ENCODE measurements around the gene STPG1.
A peak's percentile ranks its signal among the peaks of the same experiment; 100 is the strongest.

Gene STPG1

GRCh38 chr1:24392982-24393650, 20.5 kb downstream of the STPG1 start:
- no peak for DNase-seq (ENCODE audit: low spot score)

DNA sequence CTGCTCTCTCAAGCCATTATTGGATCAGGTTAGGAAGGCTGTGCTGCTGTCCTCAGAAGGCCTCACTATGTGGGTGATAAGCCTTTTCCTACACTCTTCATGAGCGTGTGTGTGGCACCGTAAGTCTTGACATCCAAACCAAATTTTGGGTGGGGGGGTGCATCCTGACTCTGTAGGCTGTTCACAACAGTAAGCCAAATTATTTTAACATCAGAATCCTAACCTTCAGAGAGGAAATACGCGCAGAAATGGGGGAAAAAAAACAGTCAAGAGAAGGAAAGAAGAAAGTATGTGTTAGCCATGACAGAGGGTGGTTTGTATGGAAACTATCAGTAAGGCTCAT, 21.0 kb downstream of the STPG1 start:
- no peak for DNase-seq (ENCODE audit: low spot score)

DNA sequence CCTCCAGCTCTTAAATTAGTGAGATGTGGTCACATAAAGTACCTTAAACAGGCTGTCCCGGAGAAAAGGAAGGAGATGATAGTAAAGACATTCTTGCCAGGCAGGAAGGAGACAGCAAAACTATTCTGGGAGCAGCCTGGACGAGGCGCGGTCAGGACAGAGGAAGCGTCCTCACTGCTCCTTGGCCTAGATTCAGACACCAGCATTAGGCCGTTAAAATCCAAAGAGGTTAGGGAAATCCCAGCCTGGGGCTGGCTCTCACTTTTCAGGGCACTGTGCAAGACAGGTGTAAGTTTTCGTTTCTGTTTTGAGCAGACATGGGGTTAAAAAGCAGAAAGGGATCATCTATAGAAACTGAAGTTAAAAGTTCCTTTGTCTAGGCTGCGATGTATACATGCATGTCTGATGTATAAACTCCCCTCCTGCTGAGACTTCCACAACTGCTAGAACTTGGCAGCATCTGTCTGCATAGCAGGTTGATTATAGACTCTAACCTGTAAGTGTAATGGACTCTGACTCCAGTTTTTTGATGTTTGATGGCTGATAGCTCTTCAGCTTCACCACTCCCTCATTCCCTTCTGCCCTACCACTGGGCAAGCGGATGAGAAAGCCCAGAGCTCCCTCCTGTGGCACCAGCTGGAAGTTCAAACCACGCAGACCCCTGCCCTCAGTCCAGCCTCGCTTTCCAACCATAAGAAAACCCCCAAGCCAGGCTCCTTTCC, 21.5 kb downstream of the STPG1 start:
- peak; percentile 57 for DNase-seq (ENCODE audit: low spot score)

DNA sequence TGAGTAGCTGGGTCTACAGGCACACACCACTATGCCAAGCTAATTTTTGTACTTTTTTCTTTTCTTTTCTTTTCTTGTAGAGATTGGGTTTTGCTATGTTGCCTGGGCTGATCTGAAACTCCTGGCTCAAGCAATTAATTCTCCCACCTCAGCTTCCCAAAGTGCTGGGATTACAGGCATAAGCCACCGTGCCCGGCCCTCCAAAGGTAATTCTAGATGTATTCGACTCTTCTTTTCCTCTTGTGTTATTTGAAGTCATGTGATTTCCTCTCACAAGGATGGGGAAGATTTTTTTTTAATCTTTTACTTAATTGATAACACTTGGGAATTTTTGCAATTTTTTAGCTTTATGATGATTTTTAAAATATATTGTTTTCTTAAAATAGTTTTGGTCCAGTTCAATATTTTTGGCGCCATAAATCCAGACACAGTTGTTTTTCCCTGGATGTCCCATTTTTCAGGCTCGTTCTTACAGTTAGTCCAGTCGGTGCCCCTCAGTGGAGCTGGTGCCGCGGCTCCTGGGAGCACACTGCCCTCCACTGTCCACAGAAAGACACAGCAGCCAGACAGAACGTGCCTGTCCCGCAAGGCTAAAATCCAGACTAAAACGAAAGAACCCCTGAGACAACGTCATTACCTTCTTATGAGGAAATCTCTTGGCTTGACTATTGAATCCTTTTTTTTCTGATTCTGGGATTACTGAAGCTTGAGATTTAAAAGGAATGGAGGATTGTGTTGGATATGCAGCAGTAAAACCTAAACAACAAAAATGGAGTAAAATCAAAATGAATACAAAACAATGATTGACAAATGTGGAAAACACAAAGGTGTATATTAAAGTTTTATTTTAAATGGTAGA, 22.4 kb downstream of the STPG1 start:
- DNase-seq (ENCODE audit: low spot score), result peak; percentile 86

DNA sequence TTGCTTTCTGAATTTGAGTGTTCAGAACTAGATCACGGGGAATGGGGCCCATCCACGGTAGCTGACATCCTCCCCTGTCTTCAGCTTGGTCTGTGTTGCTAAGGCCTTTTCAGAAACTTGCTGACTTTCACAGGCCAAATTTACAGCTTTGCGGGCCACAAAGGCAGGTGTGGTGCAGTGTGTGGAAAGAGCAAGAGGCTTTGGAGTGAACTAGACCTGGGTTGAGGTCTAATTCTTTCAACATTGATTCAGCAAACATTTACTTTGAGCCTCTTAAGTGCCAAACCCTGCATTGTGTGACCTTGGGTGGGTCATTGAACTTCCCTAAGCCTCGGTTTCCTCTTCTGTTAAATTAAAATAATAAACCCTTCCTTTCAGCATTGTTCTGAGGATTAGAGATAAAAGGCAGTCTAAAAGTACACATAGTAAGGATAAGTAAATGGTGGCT, 24.3 kb downstream of the STPG1 start:
- no peak for DNase-seq (ENCODE audit: low spot score)

- no peak for DNase-seq (ENCODE audit: low spot score)
These were observed 25.2 kb downstream of the STPG1 start for GRCh38 chr1:24388331-24388885.

DNA sequence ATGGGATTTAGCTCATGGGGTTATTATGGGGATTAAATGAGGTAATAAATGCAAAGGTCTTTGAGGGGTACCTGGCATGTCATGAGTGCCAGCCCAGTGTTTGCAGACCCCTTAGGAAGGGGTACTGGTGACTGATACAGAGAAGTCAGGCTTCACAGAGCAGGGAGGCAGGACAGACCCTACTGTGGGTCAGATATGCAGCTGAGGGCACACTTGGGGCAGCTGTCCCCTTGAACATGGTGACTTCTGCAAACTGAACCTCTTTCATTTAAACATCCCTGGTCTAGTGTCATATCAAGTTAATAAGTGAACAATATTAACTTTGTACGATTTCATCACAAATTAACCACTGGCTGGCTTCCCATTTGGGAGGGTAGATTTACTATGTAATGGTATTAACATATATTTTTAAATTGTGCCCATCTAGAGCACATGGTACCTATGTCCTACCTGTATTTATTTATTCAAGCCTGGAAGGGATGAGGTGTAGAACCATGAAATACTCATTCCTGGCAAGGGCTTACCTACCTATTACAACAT, 25.9 kb downstream of the STPG1 start:
- no peak for DNase-seq (ENCODE audit: low spot score)

DNA sequence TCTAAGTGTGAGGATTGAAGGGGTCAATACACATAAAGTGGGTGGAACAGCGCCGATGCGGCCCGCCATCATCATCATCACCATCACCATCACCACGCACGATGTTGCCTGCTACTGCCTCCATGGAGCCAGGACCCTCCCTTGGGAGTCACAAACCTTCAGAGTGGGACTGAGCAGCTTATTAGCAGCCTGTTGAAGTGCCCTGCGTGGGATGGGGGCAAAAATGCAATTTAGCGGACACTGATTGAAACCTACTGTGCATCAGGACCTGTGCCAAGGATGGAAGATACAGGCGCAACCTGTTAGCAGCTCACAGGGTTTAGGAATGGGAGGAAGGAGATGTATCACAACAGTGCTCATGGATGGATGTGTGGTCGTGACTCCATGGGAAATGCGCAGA, 26.7 kb downstream of the STPG1 start:
- no peak for DNase-seq (ENCODE audit: low spot score)

GRCh38 chr1:24386241-24386640, 27.3 kb downstream of the STPG1 start:
- no peak for DNase-seq (ENCODE audit: low spot score)

DNA sequence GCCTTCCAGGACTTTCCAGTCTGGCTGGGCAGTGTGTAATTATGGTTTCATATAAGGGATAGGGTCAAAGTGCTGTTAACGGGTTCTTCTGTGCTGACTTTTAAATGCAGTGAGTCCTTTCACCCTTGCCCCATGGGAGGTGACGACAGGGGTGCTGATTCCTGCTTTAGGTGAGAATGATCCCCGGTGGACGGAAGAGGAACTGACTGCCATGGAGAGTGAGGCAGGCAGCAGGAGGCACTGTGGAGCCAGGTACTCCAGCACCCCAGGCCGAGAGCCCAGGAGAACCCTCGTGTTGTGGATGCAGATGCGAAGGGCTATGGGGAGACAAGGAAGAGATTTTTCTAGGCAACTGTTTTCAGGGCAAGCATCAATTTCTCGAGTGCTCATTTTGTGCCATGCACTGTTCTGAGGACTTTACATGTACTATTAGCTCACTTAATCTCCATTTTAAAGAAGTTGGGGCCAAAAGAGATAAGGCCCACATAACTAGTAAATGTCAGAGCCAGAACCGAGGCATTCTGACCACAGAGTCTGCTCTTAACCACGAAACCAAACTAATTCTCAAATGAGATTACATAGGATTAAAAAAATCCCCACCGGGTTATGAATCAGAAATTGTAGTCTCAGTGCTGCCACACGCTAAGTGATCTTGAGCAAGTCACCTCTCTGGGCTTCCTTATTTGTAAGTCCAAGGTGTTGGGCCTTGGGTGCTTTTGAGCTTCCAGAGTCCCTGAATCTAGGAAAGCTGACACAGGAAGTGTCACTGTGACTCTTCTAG, 28.2 kb downstream of the STPG1 start:
- no peak for DNase-seq (ENCODE audit: low spot score)

- DNase-seq (ENCODE audit: low spot score), result peak; percentile 68
These were observed 29.1 kb downstream of the STPG1 start for GRCh38 chr1:24384251-24385090.

- no peak for DNase-seq (ENCODE audit: low spot score)
These were observed 30.1 kb downstream of the STPG1 start for GRCh38 chr1:24383381-24383940.

DNA sequence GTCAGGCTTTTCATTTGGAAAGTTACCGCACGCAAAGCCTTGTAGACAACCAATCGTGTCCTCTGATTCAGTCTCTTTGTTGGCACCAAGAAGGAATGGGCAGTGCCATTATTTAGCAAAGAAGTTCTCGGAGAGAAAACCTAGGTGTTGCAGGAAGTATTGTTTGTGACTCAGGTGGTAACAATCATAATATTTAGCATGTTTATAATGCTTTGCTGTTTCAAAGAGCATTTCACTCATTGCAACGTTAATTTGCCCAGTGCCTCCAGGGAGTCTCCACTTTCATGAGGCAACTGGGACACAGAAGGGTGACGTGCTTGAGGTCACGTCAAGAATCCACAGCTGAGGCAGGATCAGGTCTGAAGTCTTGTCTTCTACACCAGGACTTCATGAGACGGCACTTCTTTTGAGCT, 31.4 kb downstream of the STPG1 start:
- DNase-seq (ENCODE audit: low spot score), result no peak

DNA sequence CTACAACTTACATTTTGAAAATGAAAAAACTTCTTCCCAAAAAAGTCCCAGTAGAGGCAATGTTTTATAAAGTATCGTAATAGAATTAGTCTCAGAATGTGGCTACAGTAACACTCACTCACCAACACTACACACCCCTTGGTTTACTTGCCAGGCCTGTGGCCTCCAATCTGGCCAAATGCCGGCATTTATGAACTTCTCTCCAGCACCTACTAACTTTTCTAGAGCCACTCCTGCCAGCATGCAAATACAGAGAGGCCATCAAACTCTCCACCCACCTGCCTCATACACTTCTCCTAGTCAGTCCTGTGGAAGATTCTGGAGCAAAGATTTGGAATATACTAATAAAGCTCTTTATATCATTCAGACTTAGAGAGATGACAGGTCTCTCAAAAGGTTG, 32.3 kb downstream of the STPG1 start:
- no peak for DNase-seq (ENCODE audit: low spot score)

DNA sequence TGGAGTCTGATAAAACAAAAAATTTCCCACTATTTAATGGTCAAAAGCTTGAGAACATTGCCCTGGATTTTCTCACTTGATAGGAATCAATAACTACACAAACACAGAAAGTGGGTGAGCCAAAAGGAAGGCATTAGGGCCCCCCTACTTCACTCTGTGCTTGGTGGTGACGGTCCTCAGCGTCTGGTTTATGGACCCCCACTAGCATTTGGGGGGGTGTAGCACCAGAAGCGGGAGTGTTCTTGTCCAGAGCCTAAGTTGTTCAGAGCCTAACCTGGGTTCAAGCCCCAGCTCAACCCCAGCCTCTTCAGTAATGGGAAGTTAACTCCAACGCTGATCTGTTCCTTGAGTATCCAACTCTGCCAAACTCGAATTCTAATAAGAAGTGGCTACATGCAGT, 33.1 kb downstream of the STPG1 start:
- DNase-seq (ENCODE audit: low spot score), result no peak

- DNase-seq (ENCODE audit: low spot score), result peak; percentile 61
These were observed 33.8 kb downstream of the STPG1 start for GRCh38 chr1:24379733-24380315.

DNA sequence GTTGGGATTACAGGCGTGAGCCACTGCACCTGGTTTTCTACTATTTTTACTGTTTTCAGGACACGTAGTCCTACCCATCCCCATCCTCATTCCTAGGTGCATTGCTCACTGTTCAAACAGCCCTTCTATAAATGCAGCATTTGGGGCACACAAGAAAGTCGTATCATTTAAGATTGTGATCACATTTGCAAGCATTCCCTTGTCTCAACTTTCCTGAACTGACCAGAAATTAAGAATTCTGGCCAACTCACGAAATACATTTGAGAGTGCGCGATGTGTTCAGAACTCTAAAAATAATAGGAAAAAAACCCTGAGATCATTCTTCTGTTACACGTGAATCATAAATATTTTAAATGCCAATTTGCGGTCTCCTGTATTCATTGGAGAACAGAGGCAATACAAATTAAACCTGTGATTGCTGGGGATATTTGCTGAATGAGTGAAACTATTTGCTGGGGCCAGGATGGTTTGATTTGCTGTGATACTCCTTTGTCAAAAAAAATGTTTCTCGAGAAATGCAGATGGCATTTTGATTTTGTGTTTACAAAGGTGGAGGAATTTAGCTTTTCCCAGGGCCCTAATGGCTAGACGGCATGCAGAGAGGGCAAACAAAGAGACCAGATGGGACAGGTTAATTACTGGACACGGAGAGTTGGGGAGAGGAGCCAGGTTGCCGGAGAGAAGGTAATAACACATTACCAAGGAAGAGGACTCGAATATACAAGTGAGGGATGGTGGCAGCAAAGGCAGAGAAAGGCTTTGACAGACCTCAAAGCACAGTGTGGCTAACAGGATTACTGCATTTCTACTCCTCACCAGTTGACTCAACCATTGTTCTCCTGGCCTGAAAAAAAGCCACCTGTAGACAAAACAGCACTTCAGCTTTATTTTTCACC, 38.4 kb downstream of the STPG1 start:
- no peak for DNase-seq (ENCODE audit: low spot score)

DNA sequence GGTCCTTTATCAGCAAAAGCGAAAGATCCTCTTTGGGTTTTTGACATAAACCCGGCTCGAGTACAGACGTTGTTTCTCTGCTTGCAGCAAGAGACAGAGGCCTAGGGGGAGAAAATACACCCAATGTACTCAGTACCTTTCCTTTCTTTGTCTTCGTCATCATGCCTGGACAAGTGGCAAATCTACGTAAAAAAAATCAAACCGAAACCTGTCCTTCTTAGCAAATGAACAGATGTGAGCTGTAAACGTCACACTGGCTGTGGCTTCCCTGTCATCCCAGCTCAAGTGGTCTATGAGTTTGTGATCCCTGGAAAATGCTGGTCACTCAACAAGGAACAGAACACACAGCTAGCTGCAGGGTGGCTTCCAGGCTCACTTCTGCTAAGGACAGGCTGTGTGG, 39.9 kb downstream of the STPG1 start:
- no peak for DNase-seq (ENCODE audit: low spot score)

DNA sequence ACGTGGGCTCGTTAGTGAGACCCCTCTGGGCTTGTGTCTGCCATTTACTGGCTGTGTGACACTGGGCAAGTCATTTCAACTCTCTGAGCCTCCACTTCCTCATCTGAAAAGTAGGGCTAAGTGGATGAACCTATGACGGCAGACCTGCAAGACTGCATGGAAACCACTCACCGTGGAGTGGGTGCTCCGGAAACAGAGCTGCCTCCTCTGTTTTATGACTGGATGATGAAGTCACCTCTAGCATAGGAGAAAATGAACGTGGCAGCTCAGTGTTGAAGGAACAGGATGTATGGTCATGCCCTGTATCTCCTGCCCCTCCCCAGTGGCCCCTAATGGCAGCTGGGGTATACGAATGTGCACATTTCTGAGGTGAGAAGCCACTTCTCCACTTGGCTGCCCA, 40.5 kb downstream of the STPG1 start:
- no peak for DNase-seq (ENCODE audit: low spot score)
